Skin of body (tissue), 2 donors: ENCODE results near the gene ROBO1. TPM values are rescaled to one million over a fixed set of nuclear protein-coding genes. Genes with fewer than 3 reads are reported as not detected.

ENCODE experiments used
- DNase-seq: peaks from one replicate; lab custom pipeline; 2025; lab: John Stamatoyannopoulos, UW
- total RNA-seq: library from RNA; depleted of rRNA; stranded (reverse); fragments of >200 nt; gene quantifications from one replicate; pipeline ENCODE4 v1.2.3, GENCODE V29; 2014

ROBO1 gene
- total RNA-seq, 1 donor from 2014 or later = 138 TPM

DNA sequence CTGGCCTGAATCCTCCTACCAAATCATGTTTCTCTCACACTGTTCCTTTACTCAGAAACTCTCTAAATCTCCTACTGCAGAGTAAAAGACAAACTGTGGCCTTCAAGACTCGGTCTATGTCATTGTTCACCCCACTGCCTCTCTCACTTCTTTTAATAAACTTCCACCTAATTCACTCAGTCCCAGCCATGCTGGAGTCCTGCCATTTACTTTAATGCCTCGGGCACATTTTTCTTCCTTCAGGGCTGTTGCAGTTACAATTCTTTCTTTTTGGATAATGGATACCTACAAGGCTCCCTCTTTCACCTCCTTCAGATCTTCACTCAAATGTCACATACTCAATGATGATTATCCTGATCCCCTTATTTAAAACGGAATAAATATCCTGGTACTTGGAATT, 955.6 kb downstream of the ROBO1 start:
- no peak for DNase-seq

- DNase-seq = peak; percentile 98
Observed at GRCh38 chr3:78809966-78810365, 957.8 kb downstream of the ROBO1 start.

DNA sequence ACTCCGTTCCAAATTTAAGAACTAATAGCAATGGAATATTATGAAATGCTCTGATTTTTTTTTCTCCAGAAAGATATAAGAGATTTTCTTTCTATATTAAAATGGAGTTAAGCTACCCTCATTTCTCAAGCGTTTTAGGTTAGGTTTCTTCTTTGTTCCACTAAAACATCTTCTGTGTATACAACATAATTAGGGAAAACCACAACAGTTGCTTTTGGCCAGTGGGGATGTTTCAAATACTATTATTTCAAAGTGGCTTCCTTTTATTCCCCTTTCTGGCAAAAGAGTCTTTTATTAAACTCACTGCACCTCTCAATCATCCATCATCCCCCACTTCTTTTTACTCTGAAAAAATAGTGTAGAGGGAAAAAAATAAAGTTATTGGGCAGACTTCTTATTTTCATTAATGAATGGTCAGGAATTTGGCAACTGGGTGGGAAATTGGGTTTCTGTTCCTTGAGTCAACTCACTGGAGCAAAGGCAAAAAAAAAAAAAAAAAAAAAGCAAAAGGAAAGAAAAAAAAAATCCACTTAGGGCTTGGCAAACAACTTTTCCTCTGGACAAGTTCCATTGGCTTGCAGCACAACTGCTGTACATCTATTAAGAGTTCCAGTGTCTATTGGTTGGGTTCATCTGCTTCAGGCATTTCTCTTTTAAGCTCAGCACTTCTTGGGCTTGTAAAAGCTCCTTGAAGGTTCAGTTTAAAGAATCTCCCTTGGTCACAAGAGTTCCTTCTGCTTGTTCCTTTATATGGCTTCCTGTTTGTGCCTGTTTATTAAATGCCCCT, 963.4 kb downstream of the ROBO1 start:
- DNase-seq = peak; percentile 75

DNA sequence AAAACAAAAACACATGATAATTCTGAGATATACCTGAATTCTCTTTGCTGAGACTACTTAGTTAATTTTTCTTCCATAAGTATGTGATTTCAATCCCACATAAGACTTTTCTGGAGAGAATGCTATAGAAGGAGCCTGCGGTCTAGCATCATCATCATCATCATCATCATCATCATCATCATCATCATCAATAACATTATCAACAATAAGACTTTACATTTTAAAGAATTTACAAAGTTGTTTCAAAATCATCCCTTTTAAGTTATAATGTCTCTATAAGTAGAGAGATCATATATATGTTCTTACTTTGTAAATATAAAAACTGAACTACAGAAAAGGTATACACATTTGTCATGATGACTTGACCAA, 965.3 kb downstream of the ROBO1 start:
- no peak for DNase-seq

DNA sequence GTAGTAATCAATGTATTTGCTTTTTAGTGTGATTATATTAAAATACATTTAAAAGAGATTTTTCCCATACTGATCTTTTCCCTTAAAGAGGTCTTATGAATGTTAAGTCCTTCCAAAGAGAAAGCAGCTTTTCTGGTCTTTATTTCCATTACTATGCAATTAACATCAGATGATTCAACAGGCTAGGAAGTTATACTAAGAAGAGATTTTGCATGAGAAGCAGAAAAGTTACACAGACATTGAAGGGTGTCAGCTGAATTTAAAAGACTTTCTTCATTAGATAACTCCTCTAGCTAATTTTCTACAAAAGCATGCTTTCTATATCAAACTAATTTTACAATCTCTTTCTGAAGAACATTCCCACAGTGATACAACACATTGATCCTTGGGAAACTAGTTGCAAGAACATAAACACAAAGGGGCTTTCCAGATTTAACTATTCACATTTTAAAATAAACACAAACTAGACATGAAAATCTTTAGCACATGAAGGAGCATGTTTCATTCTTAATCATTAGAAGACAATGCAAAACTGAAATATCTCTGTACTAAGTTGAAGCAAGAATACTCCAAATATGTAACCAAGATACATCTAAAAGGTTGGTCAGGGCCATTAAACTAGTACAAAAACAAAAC, 965.8 kb downstream of the ROBO1 start:
- DNase-seq = no peak

DNA sequence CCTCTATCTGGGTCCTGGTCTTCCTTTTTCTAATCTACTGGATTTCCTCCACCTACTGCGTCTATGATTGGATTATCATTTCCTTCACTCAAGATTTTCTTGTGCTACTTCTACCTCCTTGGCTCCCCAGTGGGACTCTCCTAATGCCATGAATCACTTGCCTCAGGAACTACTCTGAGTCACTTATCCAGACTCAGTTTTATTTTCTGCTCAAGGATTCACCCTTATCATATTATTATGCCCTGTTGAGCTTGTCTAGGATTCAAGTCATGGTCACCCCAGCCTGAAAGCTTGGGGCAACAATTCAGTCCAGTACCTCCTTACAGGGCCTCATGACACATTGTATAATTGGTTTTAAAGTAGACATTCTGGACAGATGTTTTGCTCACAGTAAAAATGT, 968.1 kb downstream of the ROBO1 start:
- DNase-seq = no peak

- DNase-seq = no peak
Observed at GRCh38 chr3:78798266-78798832, 969.4 kb downstream of the ROBO1 start.

- no peak for DNase-seq
Observed at GRCh38 chr3:78794431-78794830, 973.4 kb downstream of the ROBO1 start.

DNA sequence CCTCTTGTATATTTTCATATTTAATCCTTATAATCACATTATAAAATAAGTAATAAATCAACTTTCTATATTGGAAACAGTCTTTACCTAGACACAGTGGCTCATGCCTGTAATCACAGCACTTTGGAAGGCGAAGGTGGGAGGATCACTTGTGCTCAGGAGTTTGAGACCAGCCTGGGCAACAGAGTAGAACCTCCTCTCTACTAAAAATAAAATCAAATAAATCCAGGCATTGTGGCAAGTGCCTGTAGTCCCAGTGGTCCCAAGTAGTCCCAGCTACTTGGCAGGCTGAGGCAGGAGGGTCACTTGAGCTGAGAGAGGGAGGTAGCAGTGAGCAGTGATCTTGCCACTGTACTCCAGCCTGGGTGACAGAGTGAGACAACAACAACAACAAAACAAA, 975.1 kb downstream of the ROBO1 start:
- no peak for DNase-seq

GRCh38 chr3:78792212-78792611, 975.6 kb downstream of the ROBO1 start:
- no peak for DNase-seq

GRCh38 chr3:78791753-78792152, 976.0 kb downstream of the ROBO1 start:
- no peak for DNase-seq

GRCh38 chr3:78788839-78789238, 979.0 kb downstream of the ROBO1 start:
- DNase-seq = no peak

DNA sequence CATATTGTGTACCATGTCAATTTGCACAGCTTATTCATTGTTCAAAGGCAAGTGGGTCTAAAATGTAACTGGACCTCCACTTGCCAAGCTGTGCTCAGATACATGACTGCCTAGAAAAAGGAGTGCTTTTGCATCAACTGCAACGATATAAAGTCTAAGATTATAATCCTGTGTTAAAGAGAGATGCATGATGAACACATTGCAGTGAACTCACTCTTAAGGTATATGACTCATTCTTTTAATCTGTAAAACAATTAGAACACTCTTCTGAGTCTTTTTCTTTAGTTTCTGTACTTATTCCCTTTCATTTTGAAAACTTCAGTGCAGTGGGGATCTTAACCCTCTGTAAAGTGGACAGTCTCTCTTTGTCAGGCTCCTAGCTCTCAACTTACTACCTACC, 982.8 kb downstream of the ROBO1 start:
- DNase-seq = no peak

- no peak for DNase-seq
Observed at GRCh38 chr3:78781351-78781750, 986.4 kb downstream of the ROBO1 start.

GRCh38 chr3:78765671-78766485, 1001.9 kb downstream of the ROBO1 start:
- peak; percentile 64 for DNase-seq

- no peak for DNase-seq
Observed at GRCh38 chr3:78764634-78765033, 1003.2 kb downstream of the ROBO1 start.

DNA sequence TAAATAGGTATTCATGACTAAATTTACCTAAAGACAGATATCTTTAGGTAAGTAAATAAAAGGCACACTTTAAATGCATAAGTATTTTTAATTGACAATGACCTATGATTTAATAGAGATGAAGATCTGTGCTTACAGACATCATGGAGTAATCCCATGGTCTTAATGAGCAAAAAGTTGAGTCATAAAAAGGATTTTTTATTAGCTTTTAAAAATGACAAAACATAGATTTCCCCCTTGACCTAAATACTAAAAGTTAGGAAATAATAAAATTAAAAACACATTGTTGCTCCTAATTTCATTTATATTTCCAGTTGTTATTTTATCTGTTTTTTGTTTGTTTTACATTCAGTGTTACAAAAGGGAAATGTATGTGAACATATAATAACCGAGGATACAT, 1005.7 kb downstream of the ROBO1 start:
- DNase-seq = no peak

DNA sequence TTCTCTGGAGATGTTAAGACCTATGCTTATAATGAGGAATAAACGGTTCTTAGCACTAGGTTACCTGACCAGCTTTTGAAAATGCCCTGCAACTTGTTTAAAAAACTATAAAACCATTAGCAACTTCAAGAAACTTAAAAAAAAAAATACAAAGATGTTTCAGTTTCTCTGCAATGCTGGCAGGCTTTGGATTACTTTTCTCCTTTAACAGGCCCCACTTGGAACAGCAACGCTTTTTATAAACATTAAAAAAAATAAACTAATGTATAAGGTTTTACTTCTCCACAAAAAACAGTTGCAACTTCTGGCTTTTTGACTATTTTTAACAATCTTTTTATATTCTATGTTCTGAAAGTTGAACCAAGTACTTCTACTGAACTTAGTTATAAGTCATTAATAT, 1006.7 kb downstream of the ROBO1 start:
- DNase-seq = peak; percentile 10

GRCh38 chr3:78757731-78758130, 1010.1 kb downstream of the ROBO1 start:
- DNase-seq = peak; percentile 87

- peak; percentile 59 for DNase-seq
Observed at GRCh38 chr3:78754066-78754743, 1013.6 kb downstream of the ROBO1 start.

DNA sequence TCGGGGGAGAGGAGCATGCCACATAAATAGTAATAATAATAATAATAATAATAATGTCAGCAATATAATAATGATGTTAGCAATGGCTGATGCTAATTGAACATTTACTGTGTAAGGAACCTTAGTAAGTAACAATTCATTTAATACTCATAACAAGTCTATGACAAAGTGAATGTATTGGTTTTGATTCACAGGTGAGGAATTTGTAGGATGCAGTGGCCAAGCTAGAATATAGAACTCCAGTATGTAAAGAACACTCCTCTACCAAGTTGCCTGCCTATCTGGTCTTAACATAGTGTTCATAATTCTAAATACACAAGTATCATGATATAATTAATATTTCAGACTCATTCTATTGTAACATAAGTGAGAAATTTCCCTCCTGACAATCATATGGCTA, 1016.5 kb downstream of the ROBO1 start:
- no peak for DNase-seq
